Neural cell (in vitro differentiated cells): ENCODE data around the gene BAHD1.

Source experiments
- CTCF ChIP-seq: fragments of 450-650 bp; IDR thresholded peaks from 2 replicates; pipeline ENCODE4 v1.5.1; 2014; ENCODE audit warnings: antibody characterized with exemption, mild to moderate bottlenecking, moderate library complexity; ENCODE audit not compliant: poor library complexity, severe bottlenecking
- EZH2 ChIP-seq: fragments of 200-600, 300-800 bp; shearing (Covaris generic), sonication (generic); IDR thresholded peaks from 2 replicates; pipeline ENCODE4 v1.6.1; 2014; ENCODE audit warnings: antibody characterized with exemption, low read length, borderline replicate concordance, mild to moderate bottlenecking; ENCODE audit not compliant: insufficient read depth, poor library complexity, severe bottlenecking
- REST ChIP-seq: IDR thresholded peaks from 2 replicates; pipeline ENCODE4 v1.6.1; 2012; ENCODE audit warnings: borderline replicate concordance

- TF ChIP-seq CTCF: no peak
- no peak for TF ChIP-seq REST
- no peak for TF ChIP-seq EZH2
Observed at GRCh38 chr15:40499931-40500330, 59.2 kb downstream of the BAHD1 start.
